ENCODE measurements around the gene SEZ6.

DNA sequence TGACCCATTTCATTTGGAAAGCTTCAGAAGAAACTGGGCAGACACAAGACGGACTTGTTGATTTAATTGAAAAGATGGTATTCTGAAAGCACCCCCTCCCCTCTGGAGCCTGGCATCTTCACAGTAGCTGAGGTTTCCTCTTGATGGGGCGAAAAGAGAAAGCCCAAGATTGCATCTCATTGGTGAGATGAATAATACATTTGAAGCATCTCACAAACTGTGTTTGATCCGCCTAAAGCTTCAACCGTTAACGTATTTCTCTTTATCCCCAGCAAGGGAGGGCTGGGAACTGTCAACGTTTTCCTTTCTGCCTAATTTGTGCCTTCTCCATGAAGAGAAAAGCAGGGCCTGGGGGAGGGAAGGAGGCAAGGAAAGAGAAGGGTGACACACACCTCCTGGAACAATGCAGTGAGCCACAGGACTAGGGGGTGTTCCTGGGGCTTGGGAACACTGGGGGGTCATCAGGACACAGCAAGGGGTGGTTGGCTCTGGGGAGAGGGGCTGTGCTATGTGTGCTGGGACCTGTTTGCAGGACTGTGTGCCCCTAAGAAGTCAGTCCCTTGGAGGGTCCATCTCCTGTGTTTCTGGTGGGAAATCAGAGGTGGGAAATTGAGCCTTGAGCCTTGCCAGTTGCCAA, 18.6 kb upstream of the SEZ6 start:
- TF ChIP-seq, protein P1, sequence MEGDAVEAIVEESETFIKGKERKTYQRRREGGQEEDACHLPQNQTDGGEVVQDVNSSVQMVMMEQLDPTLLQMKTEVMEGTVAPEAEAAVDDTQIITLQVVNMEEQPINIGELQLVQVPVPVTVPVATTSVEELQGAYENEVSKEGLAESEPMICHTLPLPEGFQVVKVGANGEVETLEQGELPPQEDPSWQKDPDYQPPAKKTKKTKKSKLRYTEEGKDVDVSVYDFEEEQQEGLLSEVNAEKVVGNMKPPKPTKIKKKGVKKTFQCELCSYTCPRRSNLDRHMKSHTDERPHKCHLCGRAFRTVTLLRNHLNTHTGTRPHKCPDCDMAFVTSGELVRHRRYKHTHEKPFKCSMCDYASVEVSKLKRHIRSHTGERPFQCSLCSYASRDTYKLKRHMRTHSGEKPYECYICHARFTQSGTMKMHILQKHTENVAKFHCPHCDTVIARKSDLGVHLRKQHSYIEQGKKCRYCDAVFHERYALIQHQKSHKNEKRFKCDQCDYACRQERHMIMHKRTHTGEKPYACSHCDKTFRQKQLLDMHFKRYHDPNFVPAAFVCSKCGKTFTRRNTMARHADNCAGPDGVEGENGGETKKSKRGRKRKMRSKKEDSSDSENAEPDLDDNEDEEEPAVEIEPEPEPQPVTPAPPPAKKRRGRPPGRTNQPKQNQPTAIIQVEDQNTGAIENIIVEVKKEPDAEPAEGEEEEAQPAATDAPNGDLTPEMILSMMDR (IDR thresholded peaks at IDR 0.05; ENCODE audit: low read length): no peak
- TF ChIP-seq EZH2phosphoT487 (IDR thresholded peaks at IDR 0.05; ENCODE audit: low read length): no peak

Measured in MM.1S (cell line).